A549 treated with CORT108297 at 1 μM for 4 hours (cell line): ENCODE data around the gene VOPP1. TPM values are rescaled to one million over a fixed set of nuclear protein-coding genes. Genes with fewer than 3 reads are reported as not detected.

Experiments used
- total RNA-seq: library from RNA; stranded (reverse); fragments of 200-300 nt; extraction: Qiagen RNA extraction; gene quantifications from 5 replicates; pipeline ENCODE4 v1.2.3, GENCODE V29; 2022

Gene VOPP1, protein sequence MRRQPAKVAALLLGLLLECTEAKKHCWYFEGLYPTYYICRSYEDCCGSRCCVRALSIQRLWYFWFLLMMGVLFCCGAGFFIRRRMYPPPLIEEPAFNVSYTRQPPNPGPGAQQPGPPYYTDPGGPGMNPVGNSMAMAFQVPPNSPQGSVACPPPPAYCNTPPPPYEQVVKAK
- total RNA-seq = 84.2 to 95.7 TPM (median 90.0 TPM) in 5 replicates

DNA sequence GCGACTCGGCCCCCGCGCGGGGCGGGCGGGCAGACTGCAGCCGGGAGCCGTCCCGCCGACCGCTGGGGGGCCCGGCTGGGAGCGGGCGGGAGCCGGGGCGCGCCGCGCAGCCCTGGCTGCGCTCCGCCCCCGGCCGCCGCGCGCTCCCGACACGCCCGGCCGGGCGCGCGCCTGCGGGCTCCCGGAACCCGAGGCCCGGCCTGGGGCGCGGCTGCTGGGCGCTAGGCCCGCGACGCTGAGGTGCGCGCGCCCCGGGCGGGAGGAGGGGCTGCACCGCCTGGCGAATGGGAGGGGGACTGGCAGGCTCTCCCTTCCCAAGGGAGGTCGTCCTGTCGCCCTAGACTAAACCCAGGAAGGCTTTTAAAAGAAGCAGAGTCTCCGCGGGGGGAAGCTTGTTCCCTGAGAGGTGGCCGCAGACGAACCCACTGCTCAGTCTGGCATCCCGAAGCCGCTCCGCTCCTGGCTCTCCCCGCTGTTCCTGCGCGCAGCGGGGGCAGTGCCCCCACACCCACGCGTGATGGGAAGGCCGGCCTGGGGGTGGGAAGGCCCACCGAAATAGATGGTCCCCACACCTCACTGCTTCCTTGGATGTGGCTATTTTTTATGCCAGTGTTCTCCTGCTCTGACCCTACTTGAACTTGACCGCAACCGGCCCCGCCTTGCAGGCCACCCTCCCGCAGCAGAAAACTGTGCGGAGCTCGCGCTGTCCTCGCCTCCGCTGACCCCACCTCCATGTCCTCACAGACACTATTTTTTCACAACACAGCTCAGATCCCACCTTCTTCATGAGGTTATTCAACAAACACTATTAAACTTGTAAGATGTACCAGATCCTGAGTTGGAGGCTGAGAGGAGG is at the start of gene VOPP1:
Gene VOPP1, minus strand, starts transcription at position 125 of the 856 bp plus-strand sequence. CDS start 178 bp downstream, outside the sequence.

Other genes with a start within 250 kb of the VOPP1 start
- 11.4 to 16.5 TPM (median 13.9 TPM) in 5 replicates for gene LANCL2, start 207.2 kb downstream of the VOPP1 start, total RNA-seq